KOPT-K1 (cell line): ENCODE measurements around the gene TSPAN31.

Experiments used
- H3K27ac ChIP-seq: fragments of 200-600 bp; sonication (generic); 2 replicates; pipeline ENCODE4 v1.5.1; 2016; ENCODE audit warnings: antibody characterized with exemption, mild to moderate bottlenecking, low read depth, low read length; ENCODE audit not compliant: poor library complexity, severe bottlenecking
- H3K36me3 ChIP-seq: fragments of 200-600 bp; sonication (generic); 2 replicates; pipeline ENCODE4 v1.5.1; 2017; ENCODE audit warnings: antibody characterized with exemption, mild to moderate bottlenecking, low read length, moderate library complexity; ENCODE audit not compliant: insufficient read depth
- H3K9me3 ChIP-seq: fragments of 200-600 bp; sonication (generic); 2 replicates; pipeline ENCODE4 v1.5.1; 2017; ENCODE audit warnings: antibody characterized with exemption, low read length, mild to moderate bottlenecking; ENCODE audit not compliant: insufficient read depth, poor library complexity, severe bottlenecking

TSPAN31 gene

GRCh38 chr12:57727758-57728395, 17.0 kb upstream of the TSPAN31 start:
- Histone ChIP-seq H3K9me3 (no peaks in the 10 kb centered on the region), H3K27ac (no peak overlapping the region), H3K36me3 (peaks cover 90% of the 10 kb centered on the region)

- Histone ChIP-seq H3K27ac (no peak overlapping the region), H3K9me3 (no peaks in the 10 kb centered on the region), H3K36me3 (peaks cover 90% of the 10 kb centered on the region)
Measured at GRCh38 chr12:57729321-57729844, 15.5 kb upstream of the TSPAN31 start.

GRCh38 chr12:57730336-57731067, 14.3 kb upstream of the TSPAN31 start:
- Histone ChIP-seq H3K27ac (no peak overlapping the region), H3K9me3 (no peaks in the 10 kb centered on the region), H3K36me3 (peaks cover 97% of the 10 kb centered on the region)

GRCh38 chr12:57731411-57732080, 13.3 kb upstream of the TSPAN31 start:
- Histone ChIP-seq H3K27ac (no peak overlapping the region), H3K36me3 (peaks cover 97% of the 10 kb centered on the region), H3K9me3 (no peaks in the 10 kb centered on the region)

- H3K36me3 ChIP-seq = peaks cover 97% of the 10 kb centered on the region
- H3K27ac ChIP-seq = no peak overlapping the region
Measured at GRCh38 chr12:57732270-57732669, 12.6 kb upstream of the TSPAN31 start.

GRCh38 chr12:57732726-57733593, 11.9 kb upstream of the TSPAN31 start:
- H3K9me3 ChIP-seq = no peaks in the 10 kb centered on the region
- peaks cover 94% of the 10 kb centered on the region for H3K36me3 ChIP-seq
- no peak overlapping the region for H3K27ac ChIP-seq

More at GRCh38 chr12:57732270-57732669, 12.6 kb upstream of the TSPAN31 start:
- H3K9me3 ChIP-seq = no peaks in the 10 kb centered on the region

GRCh38 chr12:57733928-57734327, 10.9 kb upstream of the TSPAN31 start:
- Histone ChIP-seq H3K9me3 (no peaks in the 10 kb centered on the region), H3K36me3 (peaks cover 87% of the 10 kb centered on the region), H3K27ac (no peak overlapping the region)

- no peaks in the 10 kb centered on the region for H3K9me3 ChIP-seq
- peaks cover 88% of the 10 kb centered on the region for H3K36me3 ChIP-seq
- H3K27ac ChIP-seq = no peak overlapping the region
Measured at GRCh38 chr12:57734591-57734990, 10.2 kb upstream of the TSPAN31 start.

GRCh38 chr12:57735198-57735855, 9.5 kb upstream of the TSPAN31 start:
- Histone ChIP-seq H3K27ac (no peak overlapping the region), H3K9me3 (no peaks in the 10 kb centered on the region), H3K36me3 (peaks cover 85% of the 10 kb centered on the region)

GRCh38 chr12:57735952-57736740, 8.7 kb upstream of the TSPAN31 start:
- Histone ChIP-seq H3K36me3 (peaks cover 76% of the 10 kb centered on the region), H3K27ac (no peak overlapping the region), H3K9me3 (no peaks in the 10 kb centered on the region)

GRCh38 chr12:57736741-57737466, 7.9 kb upstream of the TSPAN31 start:
- Histone ChIP-seq H3K27ac (no peak overlapping the region), H3K9me3 (no peaks in the 10 kb centered on the region), H3K36me3 (peaks cover 69% of the 10 kb centered on the region)

GRCh38 chr12:57737467-57738460, 7.1 kb upstream of the TSPAN31 start:
- no peak overlapping the region for H3K27ac ChIP-seq
- peaks cover 60% of the 10 kb centered on the region for H3K36me3 ChIP-seq

More at GRCh38 chr12:57737467-57738460, 7.1 kb upstream of the TSPAN31 start:
- H3K9me3 ChIP-seq = no peaks in the 10 kb centered on the region
